Cardiac muscle cell (in vitro differentiated cells and primary cell): ENCODE measurements around the gene ZMYND10. TPM values are rescaled to one million over a fixed set of nuclear protein-coding genes. Genes with fewer than 3 reads are reported as not detected.

Source experiments
- DNase-seq, 2 donors: peaks; one replicate each; pipeline versions ENCODE4 v3.0.0 to v3.0.0-alpha.2; 2010 to 2017; ENCODE audit warnings: low read depth in 1 of 2, low spot score in 1 of 2
- H3K27ac ChIP-seq: fragments of 200-600 bp; sonication (generic); 2 replicates; pipeline ENCODE4 v1.5.1; 2016
- H3K27me3 ChIP-seq: fragments of 200-600 bp; sonication (generic); 2 replicates; pipeline ENCODE4 v1.6.0; 2016; ENCODE audit warnings: control low read depth
- H3K36me3 ChIP-seq: fragments of 200-600 bp; sonication (generic); 2 replicates; pipeline ENCODE4 v1.5.1; 2016; ENCODE audit warnings: control low read depth
- H3K4me1 ChIP-seq: fragments of 200-600 bp; sonication (generic); 2 replicates; pipeline ENCODE4 v1.8.1; 2017; ENCODE audit warnings: low read depth, mild to moderate bottlenecking, mixed run types
- H3K4me3 ChIP-seq: fragments of 200-600 bp; sonication (generic); 2 replicates; pipeline ENCODE4 v1.5.1; 2016; ENCODE audit warnings: mild to moderate bottlenecking
- H3K9me3 ChIP-seq: fragments of 200-600 bp; sonication (generic); 2 replicates; pipeline ENCODE4 v1.5.1; 2017; ENCODE audit warnings: low read depth, mild to moderate bottlenecking, control low read depth
- CTCF ChIP-seq: IDR thresholded peaks from 2 replicates; pipeline ENCODE4 v1.5.1; 2012; ENCODE audit warnings: low read depth, mild to moderate bottlenecking, low read length
- polyA plus RNA-seq: library from polyadenylated mRNA; unstranded; fragments of >200 nt; fragmentation: Nextera tagmentation; extraction: Ambion mirVana; gene quantifications from 2 replicates; pipeline ENCODE4 v1.2.1, GENCODE V29; 2016
- total RNA-seq: library from RNA; depleted of rRNA; stranded (reverse); fragments of >200 nt; gene quantifications from 2 replicates; pipeline ENCODE4 v1.2.3, GENCODE V29; 2016

Gene ZMYND10
- total and polyA plus RNA-seq, 2 experiments from 2014 or later, result 1.8 to 2.8 TPM

DNA sequence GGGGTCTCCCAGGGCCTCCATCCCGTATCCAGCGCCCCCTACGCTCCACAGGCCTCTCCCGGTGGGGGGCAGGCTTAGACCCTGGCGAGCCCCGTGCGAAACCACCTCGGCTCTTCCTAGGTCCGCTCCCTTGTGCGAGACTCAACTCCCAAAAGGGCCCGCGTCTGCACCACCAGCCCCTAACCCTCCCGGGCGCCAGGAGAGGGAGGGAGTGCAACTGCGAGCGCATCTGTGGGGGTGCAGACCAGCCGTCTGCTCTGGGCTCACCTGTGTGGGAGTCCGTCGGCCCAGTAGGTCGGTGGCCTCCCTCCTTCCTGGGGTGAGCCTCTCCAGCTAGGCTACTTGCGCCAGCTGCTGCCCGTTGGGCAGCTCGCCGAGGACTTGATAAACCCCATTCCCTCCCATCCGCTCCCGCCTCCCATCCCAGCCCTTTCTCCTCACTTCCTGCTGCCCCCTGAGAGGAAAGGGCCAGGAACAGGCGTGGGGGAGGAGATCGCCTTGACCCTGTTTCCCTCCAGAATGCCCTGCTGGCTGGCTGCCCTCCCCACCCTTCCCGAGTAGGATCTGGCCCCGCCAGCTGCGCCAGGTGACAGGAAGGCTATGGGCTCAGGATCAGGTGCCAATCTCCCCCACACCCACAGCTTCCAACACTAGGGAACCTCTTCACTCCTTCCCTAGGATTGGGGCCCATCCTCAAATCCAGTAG lies 23.0 kb downstream of the ZMYND10 start, which contains the start of gene HYAL2:
Gene HYAL2 (minus strand): TSS at position 360 of the 706 bp plus-strand sequence. CDS start 2,256 bp downstream, outside the sequence.
- peak within 1 kb of the TSS; percentile 65 for H3K4me3 ChIP-seq
- TF ChIP-seq CTCF, result no peak
- peak within 1 kb of the TSS; percentile 100 for H3K27ac ChIP-seq
- H3K27me3 ChIP-seq, result no peaks in the 10 kb centered on the region
- H3K4me1 ChIP-seq, result peaks cover 31% of the 10 kb centered on the region
- DNase-seq, result peak in 1 of 2 donors; percentile 58
- H3K9me3 ChIP-seq, result no peaks in the 10 kb centered on the region
- peaks cover 17% of the 10 kb centered on the region for H3K36me3 ChIP-seq

GRCh38 chr3:50322115-50322385 lies 23.5 kb downstream of the ZMYND10 start:
- no peaks in the 10 kb centered on the region for H3K27me3 ChIP-seq
- H3K9me3 ChIP-seq, result no peaks in the 10 kb centered on the region
- peak overlapping the region; percentile 100 for H3K27ac ChIP-seq
- DNase-seq, result no peak
- peak overlapping the region; percentile 65 for H3K4me3 ChIP-seq
- peaks cover 26% of the 10 kb centered on the region for H3K4me1 ChIP-seq
- peaks cover 21% of the 10 kb centered on the region for H3K36me3 ChIP-seq
- no peak for TF ChIP-seq CTCF

DNA sequence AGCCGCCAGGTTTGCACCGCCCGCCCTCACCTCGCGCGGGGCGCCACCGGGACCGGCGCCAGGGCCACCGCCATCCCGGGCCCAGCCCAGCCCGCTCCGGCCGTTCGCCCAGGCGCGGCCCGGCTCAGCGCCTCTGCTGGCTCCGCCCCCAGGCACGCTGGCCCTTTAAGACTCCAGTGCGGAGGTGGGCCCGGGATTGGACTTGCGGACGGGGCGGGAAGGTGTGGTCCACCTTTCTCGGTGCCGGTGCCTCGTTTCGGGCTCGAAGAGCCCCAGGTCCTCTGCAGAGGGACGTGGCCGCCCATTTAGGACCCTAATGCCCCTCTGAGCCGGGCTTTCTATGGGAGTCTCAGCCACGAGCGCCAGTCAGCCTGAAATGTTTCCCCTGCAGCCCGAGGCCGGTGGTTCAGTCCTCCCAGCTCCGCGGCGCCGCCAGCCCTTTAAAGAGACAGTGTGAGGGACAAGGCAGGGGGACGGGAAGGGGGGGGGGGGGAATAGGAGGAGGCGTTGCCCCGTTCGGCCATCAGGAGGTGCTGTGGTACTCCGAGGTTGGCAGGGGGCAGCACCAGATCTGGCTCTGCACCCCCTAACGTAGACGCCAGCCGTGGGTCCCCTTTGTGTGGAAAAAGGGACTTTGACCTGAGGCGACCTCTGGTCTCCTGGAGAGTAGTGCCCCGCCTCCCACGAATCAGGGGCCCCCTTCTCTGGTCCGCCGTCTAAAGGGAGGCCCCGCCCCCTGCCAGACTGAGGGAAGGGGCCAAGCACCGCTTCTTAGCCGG lies 24.0 kb downstream of the ZMYND10 start:
- TF ChIP-seq CTCF, result peak; percentile 47
- H3K9me3 ChIP-seq, result no peaks in the 10 kb centered on the region
- no peaks in the 10 kb centered on the region for H3K27me3 ChIP-seq
- DNase-seq, result peak; percentile 93 to 94
- H3K4me1 ChIP-seq, result peaks cover 24% of the 10 kb centered on the region
- H3K27ac ChIP-seq, result peak overlapping the region; percentile 100
- H3K4me3 ChIP-seq, result peak overlapping the region; percentile 65
- peaks cover 21% of the 10 kb centered on the region for H3K36me3 ChIP-seq

DNA sequence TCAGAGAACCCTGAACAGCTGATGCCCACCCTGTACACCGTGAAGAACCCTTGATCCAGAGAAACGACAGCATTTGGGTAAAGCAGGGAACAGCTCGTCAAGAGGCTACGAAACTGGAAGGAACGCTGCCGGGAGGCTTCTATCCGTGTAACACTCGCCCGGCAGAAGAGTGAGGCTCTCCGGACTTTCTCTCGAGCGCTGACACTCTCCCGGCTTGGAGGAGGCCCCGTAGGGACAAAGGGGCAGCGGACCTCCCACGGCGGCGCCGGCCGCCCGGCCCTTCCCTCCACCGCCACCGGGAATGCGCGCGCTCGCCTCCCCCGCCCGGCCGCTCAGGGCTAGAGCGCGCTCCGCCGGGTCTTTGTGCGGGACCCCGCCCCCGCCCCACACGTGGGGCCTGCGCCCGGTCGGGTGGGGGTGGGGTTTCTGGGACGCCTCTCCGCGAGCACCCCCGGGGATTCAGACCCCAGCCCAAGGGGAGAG lies 24.6 kb downstream of the ZMYND10 start:
- H3K27ac ChIP-seq, result peak overlapping the region; percentile 100
- TF ChIP-seq CTCF, result no peak
- no peaks in the 10 kb centered on the region for H3K27me3 ChIP-seq
- H3K4me1 ChIP-seq, result peaks cover 24% of the 10 kb centered on the region
- H3K9me3 ChIP-seq, result no peaks in the 10 kb centered on the region
- H3K36me3 ChIP-seq, result peaks cover 24% of the 10 kb centered on the region
- peak; percentile 81 to 92 for DNase-seq
- peak overlapping the region; percentile 65 for H3K4me3 ChIP-seq

DNA sequence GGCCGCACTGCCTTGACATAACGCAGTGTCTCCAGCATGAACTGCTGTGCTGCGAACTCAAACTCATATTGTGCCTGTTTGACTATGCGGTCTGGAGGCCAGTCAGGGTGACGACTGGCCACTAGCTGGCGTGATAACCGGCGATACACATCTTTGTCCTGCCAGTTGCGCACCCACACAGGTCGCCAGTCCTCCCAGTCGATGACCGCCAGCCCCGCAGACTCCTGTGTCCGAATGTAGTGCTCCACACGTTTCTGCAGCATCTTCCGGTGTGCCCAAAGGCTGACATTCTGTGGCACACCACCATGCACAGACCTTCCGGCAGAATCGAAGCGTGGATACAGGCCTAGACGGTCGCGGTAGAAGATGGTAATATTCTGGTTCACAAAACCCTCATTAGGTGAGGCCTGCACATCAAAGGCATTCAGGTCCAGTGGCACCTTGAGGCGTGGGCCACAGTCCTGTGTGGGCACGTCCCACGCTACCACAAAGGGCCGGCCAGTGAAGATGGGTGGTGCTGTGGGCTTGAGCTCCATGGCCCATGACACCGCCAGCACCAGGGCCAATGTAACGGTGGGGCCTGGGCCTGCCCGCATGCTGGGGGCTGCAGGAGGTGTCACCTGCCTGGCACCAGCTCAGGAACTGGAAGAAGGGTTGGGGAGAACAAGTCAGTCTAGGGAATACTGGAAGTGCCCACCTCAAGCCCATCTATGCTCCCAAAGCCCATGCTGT lies 25.5 kb downstream of the ZMYND10 start:
- no peak for TF ChIP-seq CTCF
- no peak for DNase-seq
- no peaks in the 10 kb centered on the region for H3K9me3 ChIP-seq
- H3K36me3 ChIP-seq, result peaks cover 24% of the 10 kb centered on the region
- no peaks in the 10 kb centered on the region for H3K27me3 ChIP-seq
- peaks cover 24% of the 10 kb centered on the region for H3K4me1 ChIP-seq
- H3K27ac ChIP-seq, result peak overlapping the region; percentile 100
- H3K4me3 ChIP-seq, result peak overlapping the region; percentile 65
